Mesendoderm (in vitro differentiated cells): ENCODE data around the gene PTDSS2.

ENCODE experiments used
- DNase-seq: peaks from one replicate; pipeline ENCODE4 v3.0.0; 2013
- H2AK5ac ChIP-seq: 2 replicates; pipeline ENCODE4 v1.6.1; 2013; ENCODE audit warnings: low read length, inconsistent platforms
- H2BK120ac ChIP-seq: 2 replicates; pipeline ENCODE4 v1.6.1; 2013; ENCODE audit warnings: low read depth, mild to moderate bottlenecking, low read length, moderate library complexity, mixed read lengths
- H2BK15ac ChIP-seq: replicated peaks from 2 replicates; pipeline ENCODE4 v1.6.1; 2013; ENCODE audit warnings: low read depth, mild to moderate bottlenecking, moderate library complexity
- H2BK5ac ChIP-seq: 2 replicates; pipeline ENCODE4 v1.6.1; 2013; ENCODE audit warnings: low read length, inconsistent platforms
- H3K18ac ChIP-seq: 2 replicates; pipeline ENCODE4 v1.6.1; 2013; ENCODE audit warnings: mild to moderate bottlenecking, low read length, mixed read lengths
- H3K23ac ChIP-seq: one replicate; pipeline ENCODE4 v1.6.1; 2013; ENCODE audit warnings: low read length
- H3K27ac ChIP-seq: 2 replicates; pipeline ENCODE4 v1.5.1; 2013; ENCODE audit warnings: low read depth, mild to moderate bottlenecking, inconsistent platforms, low read length, moderate library complexity
- H3K27me3 ChIP-seq: 2 replicates; pipeline ENCODE4 v1.6.1; 2013; ENCODE audit warnings: low read length, control low read depth, mild to moderate bottlenecking, inconsistent platforms; ENCODE audit not compliant: insufficient read depth, poor library complexity
- H3K36me3 ChIP-seq: 2 replicates; pipeline ENCODE4 v1.6.1; 2013; ENCODE audit warnings: low read length, inconsistent platforms; ENCODE audit not compliant: control insufficient read depth, insufficient read depth
- H3K4ac ChIP-seq: one replicate; pipeline ENCODE4 v1.6.1; 2013; ENCODE audit warnings: low read depth, mild to moderate bottlenecking, low read length, moderate library complexity
- H3K4me1 ChIP-seq: 2 replicates; pipeline ENCODE4 v1.6.1; 2013; ENCODE audit warnings: low read depth, low read length, inconsistent platforms; ENCODE audit not compliant: control insufficient read depth
- H3K4me2 ChIP-seq: 2 replicates; pipeline ENCODE4 v1.6.1; 2013; ENCODE audit warnings: low read length
- H3K4me3 ChIP-seq: 2 replicates; pipeline ENCODE4 v1.5.1; 2013; ENCODE audit warnings: mild to moderate bottlenecking, low read length
- H3K56ac ChIP-seq: one replicate; pipeline ENCODE4 v1.6.1; 2013; ENCODE audit warnings: low read length
- H3K79me1 ChIP-seq: 2 replicates; pipeline ENCODE4 v1.6.1; 2013; ENCODE audit warnings: low read length, inconsistent platforms
- H3K79me2 ChIP-seq: 2 replicates; pipeline ENCODE4 v1.6.1; 2013; ENCODE audit warnings: mild to moderate bottlenecking, low read length; ENCODE audit not compliant: control insufficient read depth, insufficient read depth
- H3K9ac ChIP-seq: 2 replicates; pipeline ENCODE4 v1.6.1; 2013; ENCODE audit warnings: low read length, inconsistent platforms
- H4K5ac ChIP-seq: one replicate; pipeline ENCODE4 v1.6.1; 2013; ENCODE audit warnings: low read length
- H4K8ac ChIP-seq: one replicate; pipeline ENCODE4 v1.6.1; 2013; ENCODE audit warnings: low read depth, mild to moderate bottlenecking, control low read depth, low read length, moderate library complexity
- WGBS: extraction: QIAGEN DNeasy Blood & Tissue Kit; methylation state at CpG from one replicate; pipeline ENCODE4 v1.1.7; 2013; ENCODE audit warnings: low lambda C conversion rate, missing lambda C conversion rate; ENCODE audit not compliant: insufficient coverage; ENCODE audit errors: extremely low coverage; 5-methylcytosine and 5-hydroxymethylcytosine counted together

The PTDSS2 gene

GRCh38 chr11:405323-405953 is 44.6 kb upstream of the PTDSS2 start:
- Histone ChIP-seq H3K27ac (no peak overlapping the region), H3K18ac (no peak overlapping the region), H3K36me3 (no peaks in the 10 kb centered on the region), H3K79me2 (no peaks in the 10 kb centered on the region), H2BK5ac (no peak overlapping the region), H3K79me1 (no peaks in the 10 kb centered on the region), H3K4ac (no peak overlapping the region), H3K4me2 (no peak overlapping the region), H3K27me3 (no peaks in the 10 kb centered on the region), H3K9ac (no peak overlapping the region), H2BK15ac (no peak overlapping the region), H4K5ac (no peak overlapping the region), H4K8ac (no peak overlapping the region), H2BK120ac (no peak overlapping the region), H3K4me3 (no peak overlapping the region), H3K23ac (no peak overlapping the region), H3K4me1 (no peaks in the 10 kb centered on the region), H2AK5ac (no peak overlapping the region), H3K56ac (peak overlapping the region; percentile 34)
- no CpG with 5 or more reads among the region's 17 CpGs for WGBS
- DNase-seq = no peak

GRCh38 chr11:405954-406795 is 43.9 kb upstream of the PTDSS2 start:
- WGBS = no CpG with 5 or more reads among the region's 47 CpGs
- Histone ChIP-seq H2BK120ac (no peak overlapping the region), H4K8ac (no peak overlapping the region), H3K36me3 (no peaks in the 10 kb centered on the region), H3K56ac (peak overlapping the region; percentile 84), H3K4me1 (no peaks in the 10 kb centered on the region), H3K4me3 (no peak overlapping the region), H2AK5ac (no peak overlapping the region), H3K79me2 (no peaks in the 10 kb centered on the region), H3K27ac (no peak overlapping the region), H3K9ac (peak overlapping the region; percentile 54), H3K4ac (peak overlapping the region; percentile 26), H3K23ac (no peak overlapping the region), H3K18ac (peak overlapping the region; percentile 43), H2BK15ac (no peak overlapping the region), H3K4me2 (peak overlapping the region; percentile 32), H3K27me3 (no peaks in the 10 kb centered on the region), H2BK5ac (no peak overlapping the region), H4K5ac (no peak overlapping the region), H3K79me1 (no peaks in the 10 kb centered on the region)
- no peak for DNase-seq

- H3K4me2 ChIP-seq = peak overlapping the region; percentile 32
- no peak overlapping the region for H3K23ac ChIP-seq
- no peak overlapping the region for H4K5ac ChIP-seq
- no peak overlapping the region for H2BK5ac ChIP-seq
- peak overlapping the region; percentile 5 for H4K8ac ChIP-seq
- H3K9ac ChIP-seq = peak overlapping the region; percentile 54
- no peak overlapping the region for H3K27ac ChIP-seq
- no peak overlapping the region for H2BK120ac ChIP-seq
- H3K4me1 ChIP-seq = no peaks in the 10 kb centered on the region
- H3K18ac ChIP-seq = peak overlapping the region; percentile 43
- no peak overlapping the region for H2BK15ac ChIP-seq
- H3K79me1 ChIP-seq = no peaks in the 10 kb centered on the region
- H3K56ac ChIP-seq = peak overlapping the region; percentile 84
- DNase-seq = peak; percentile 89
- H3K4ac ChIP-seq = peak overlapping the region; percentile 26
- no peaks in the 10 kb centered on the region for H3K79me2 ChIP-seq
- no peaks in the 10 kb centered on the region for H3K27me3 ChIP-seq
- peak overlapping the region; percentile 1 for H3K4me3 ChIP-seq
- no peaks in the 10 kb centered on the region for H3K36me3 ChIP-seq
- WGBS = no CpG with 5 or more reads among the region's 91 CpGs
- no peak overlapping the region for H2AK5ac ChIP-seq
Measured at GRCh38 chr11:406796-407650, 43.1 kb upstream of the PTDSS2 start.

- no peak overlapping the region for H3K9ac ChIP-seq
- no peak overlapping the region for H4K8ac ChIP-seq
- H3K23ac ChIP-seq = no peak overlapping the region
- H3K79me1 ChIP-seq = no peaks in the 10 kb centered on the region
- no peaks in the 10 kb centered on the region for H3K4me1 ChIP-seq
- no peaks in the 10 kb centered on the region for H3K36me3 ChIP-seq
- H3K27ac ChIP-seq = no peak overlapping the region
- H3K27me3 ChIP-seq = no peaks in the 10 kb centered on the region
- H3K4me3 ChIP-seq = no peak overlapping the region
- DNase-seq = no peak
- no peak overlapping the region for H2BK15ac ChIP-seq
- H3K56ac ChIP-seq = peak overlapping the region; percentile 67
- H3K79me2 ChIP-seq = no peaks in the 10 kb centered on the region
- no peak overlapping the region for H2BK120ac ChIP-seq
- no peak overlapping the region for H3K4me2 ChIP-seq
- no peak overlapping the region for H2BK5ac ChIP-seq
- H3K18ac ChIP-seq = no peak overlapping the region
- WGBS = no CpG with 5 or more reads among the region's 28 CpGs
- no peak overlapping the region for H4K5ac ChIP-seq
- H3K4ac ChIP-seq = no peak overlapping the region
- no peak overlapping the region for H2AK5ac ChIP-seq
Measured at GRCh38 chr11:407651-408123, 42.4 kb upstream of the PTDSS2 start.

GRCh38 chr11:408154-409007 is 41.7 kb upstream of the PTDSS2 start:
- H3K36me3 ChIP-seq = no peaks in the 10 kb centered on the region
- H3K9ac ChIP-seq = no peak overlapping the region
- DNase-seq = no peak
- no peak overlapping the region for H3K27ac ChIP-seq
- H3K18ac ChIP-seq = no peak overlapping the region
- no peaks in the 10 kb centered on the region for H3K79me2 ChIP-seq
- no peaks in the 10 kb centered on the region for H3K27me3 ChIP-seq
- no peak overlapping the region for H3K4me3 ChIP-seq
- H4K8ac ChIP-seq = no peak overlapping the region
- no peak overlapping the region for H2BK120ac ChIP-seq
- no peak overlapping the region for H3K23ac ChIP-seq
- no peak overlapping the region for H2BK15ac ChIP-seq
- H3K4me1 ChIP-seq = no peaks in the 10 kb centered on the region
- no CpG with 5 or more reads among the region's 15 CpGs for WGBS
- no peak overlapping the region for H3K56ac ChIP-seq
- H3K4ac ChIP-seq = no peak overlapping the region
- no peak overlapping the region for H2BK5ac ChIP-seq
- H4K5ac ChIP-seq = no peak overlapping the region
- no peak overlapping the region for H3K4me2 ChIP-seq
- H3K79me1 ChIP-seq = no peaks in the 10 kb centered on the region
- H2AK5ac ChIP-seq = no peak overlapping the region
